Bronchial epithelial cell (primary cell): Measurements from ENCODE around the gene BCOR. TPM values are rescaled to one million over a fixed set of nuclear protein-coding genes. Genes with fewer than 3 reads are reported as not detected.

Source experiments
- DNase-seq: peaks from one replicate; pipeline ENCODE4 v3.0.0-alpha.2; 2010; ENCODE audit warnings: low read depth
- FAIRE-seq: peaks from 2 replicates; lab custom pipeline; 2011; peaks lifted over from hg19 to GRCh38; lab: Jason Lieb, UNC
- H3K27me3 ChIP-seq: 2 replicates; pipeline ENCODE4 v1.5.1; 2011; ENCODE audit warnings: low read length; ENCODE audit not compliant: control insufficient read depth, insufficient read depth
- H3K36me3 ChIP-seq: 2 replicates; pipeline ENCODE4 v1.5.1; 2011; ENCODE audit warnings: low read length; ENCODE audit not compliant: control insufficient read depth, insufficient read depth
- H3K4me3 ChIP-seq: 2 replicates; pipeline ENCODE4 v1.5.1; 2011; ENCODE audit warnings: mild to moderate bottlenecking, low read depth, low read length, control low read depth
- CTCF ChIP-seq: IDR thresholded peaks from 2 replicates; pipeline ENCODE4 v1.5.1; 2011; ENCODE audit warnings: mild to moderate bottlenecking, moderate library complexity, low read length, control low read depth, inconsistent platforms; ENCODE audit not compliant: insufficient read depth, severe bottlenecking
- total RNA-seq: library from RNA; depleted of rRNA; stranded (reverse); fragments of >200 nt; gene quantifications from 2 replicates; pipeline ENCODE4 v1.2.1, GENCODE V29; 2014

Gene BCOR
- total RNA-seq, 1 donor from 2014 or later, result 6.1 TPM

GRCh38 chrX:40109288-40110008, 11.7 kb upstream of the BCOR start:
- no peak for TF ChIP-seq CTCF
- H3K27me3 ChIP-seq, result no peaks in the 10 kb centered on the region
- H3K36me3 ChIP-seq, result no peaks in the 10 kb centered on the region
- no peak for FAIRE-seq
- H3K4me3 ChIP-seq, result peak overlapping the region; percentile 43
- DNase-seq, result no peak

DNA sequence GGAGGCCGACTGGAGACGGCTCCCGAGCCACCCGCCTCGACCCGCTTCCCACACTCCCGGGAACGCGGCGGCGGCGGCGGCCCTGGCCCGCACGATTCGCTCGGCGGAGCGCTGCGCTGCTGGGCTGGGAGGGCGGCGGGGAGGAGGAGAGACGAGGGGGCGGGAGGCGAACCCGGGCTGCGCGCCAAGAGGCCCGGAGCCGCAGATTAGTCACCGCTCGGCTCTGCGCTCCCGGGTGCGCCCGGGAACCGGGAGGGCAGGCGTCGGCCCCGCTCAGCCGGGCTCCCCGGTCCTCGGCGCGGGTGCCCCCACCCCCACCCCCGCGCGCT, 11.2 kb upstream of the BCOR start:
- no peaks in the 10 kb centered on the region for H3K27me3 ChIP-seq
- no peaks in the 10 kb centered on the region for H3K36me3 ChIP-seq
- DNase-seq (no peak), FAIRE-seq (no peak)
- H3K4me3 ChIP-seq, result peak overlapping the region; percentile 43
- no peak for TF ChIP-seq CTCF

- Histone ChIP-seq H3K27me3 (no peaks in the 10 kb centered on the region), H3K36me3 (no peaks in the 10 kb centered on the region), H3K4me3 (peak overlapping the region; percentile 43)
- no peak for DNase-seq
- no peak for FAIRE-seq
- TF ChIP-seq CTCF, result no peak
Observed at GRCh38 chrX:40108162-40108958, 10.6 kb upstream of the BCOR start.

- no peak for FAIRE-seq
Observed at GRCh38 chrX:40107291-40108161, 9.8 kb upstream of the BCOR start.

More at GRCh38 chrX:40107291-40108161, 9.8 kb upstream of the BCOR start:
- no peak for DNase-seq
- no peaks in the 10 kb centered on the region for H3K27me3 ChIP-seq
- H3K36me3 ChIP-seq, result no peaks in the 10 kb centered on the region
- H3K4me3 ChIP-seq, result no peak overlapping the region
- TF ChIP-seq CTCF, result no peak
